HG03378 (cell line): ENCODE data around the gene TBX6.

Experiments
- ATAC-seq: cut with Tn5 transposase; IDR thresholded peaks from one replicate; pipeline ENCODE4 v1.9.1; 2021; ENCODE audit warnings: mild to moderate bottlenecking, moderate library complexity; ENCODE audit not compliant: unreplicated experiment

Gene TBX6

DNA sequence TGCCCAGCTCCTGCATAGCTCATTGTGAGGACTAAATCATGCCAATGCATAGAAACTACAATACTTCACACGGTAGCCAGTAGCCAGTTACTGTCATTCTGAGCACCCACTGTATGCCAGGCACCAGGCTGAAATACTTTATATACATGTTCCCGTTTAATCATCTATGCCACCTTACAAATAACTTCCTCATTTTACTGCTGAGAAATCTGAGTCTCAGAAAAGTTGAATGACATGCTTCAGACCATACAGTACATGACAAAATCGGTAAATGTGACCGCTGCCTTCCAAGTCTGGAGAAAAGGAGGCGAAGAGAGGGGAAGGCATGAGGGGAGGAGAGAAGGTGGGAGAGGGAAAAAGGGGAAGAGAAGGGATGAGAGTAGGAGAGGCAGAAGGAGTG, 51.5 kb downstream of the TBX6 start:
- ATAC-seq: no peak
